K562 (cell line): ENCODE results near the gene ELOF1. TPM values are rescaled to one million over a fixed set of nuclear protein-coding genes. Genes with fewer than 3 reads are reported as not detected.
A peak's percentile ranks its signal among the peaks of the same experiment; 100 is the strongest.

Source experiments
- ATF3 ChIP-seq, 2 experiments: fragments of 450-650 bp in 1 of 2; sonication (generic) in 1 of 2; formaldehyde crosslinking in 1 of 2; IDR thresholded peaks in 1 of 2; conservative IDR thresholded peaks in 1 of 2; 2 replicates each; pipeline versions ENCODE4 v1.6.1 to v1.8.1; 2016 to 2023; ENCODE audit warnings: mild to moderate bottlenecking in 2 of 2, moderate library complexity in 2 of 2, inconsistent platforms in 1 of 2, missing genetic modification reagents in 1 of 2
- MCM2 ChIP-seq: fragments of 450-650 bp; IDR thresholded peaks from 2 replicates; pipeline ENCODE4 v1.6.1; 2017; ENCODE audit warnings: low read depth, mild to moderate bottlenecking
- MNT ChIP-seq, 2 experiments: fragments of 450-650 bp; conservative IDR thresholded peaks; 2 replicates each; pipeline ENCODE4 v1.6.1; 2017; ENCODE audit warnings: mild to moderate bottlenecking in 2 of 2, moderate library complexity in 2 of 2
- TEAD4 ChIP-seq, 2 experiments: sonication (generic) in 1 of 2; formaldehyde crosslinking in 1 of 2; IDR thresholded peaks; 2 replicates each; pipeline versions ENCODE4 v1.6.1 to v1.8.0; 2012 to 2022; ENCODE audit warnings: borderline replicate concordance in 1 of 2, inconsistent platforms in 1 of 2, low read length in 1 of 2, mild to moderate bottlenecking in 1 of 2, missing genetic modification reagents in 1 of 2
- ZBTB2 ChIP-seq: fragments of 450-650 bp; IDR thresholded peaks from 2 replicates; pipeline ENCODE4 v1.6.1; 2016; ENCODE audit warnings: antibody characterized with exemption
- ZBTB33 ChIP-seq: sonication (generic); formaldehyde crosslinking; IDR thresholded peaks from 2 replicates; pipeline ENCODE4 v1.8.1; 2023; ENCODE audit warnings: mild to moderate bottlenecking, missing genetic modification reagents
- ZNF175 ChIP-seq: fragments of 200-800 bp; sonication (Bioruptor generic); IDR thresholded peaks from 2 replicates; pipeline ENCODE4 v1.6.1; 2016; ENCODE audit warnings: low read depth, mild to moderate bottlenecking, missing genetic modification characterization, missing compliant biosample characterization
- ZNF318 ChIP-seq, 2 experiments: fragments of 450-650 bp; IDR thresholded peaks; 2 replicates each; pipeline ENCODE4 v1.6.1; 2016; ENCODE audit warnings: mild to moderate bottlenecking in 2 of 2, borderline replicate concordance in 1 of 2, low read depth in 1 of 2, moderate library complexity in 1 of 2
- polyA plus RNA-seq, 8 experiments: library from polyadenylated mRNA; depleted of rRNA in 4 of 8; stranded (reverse) in 5 of 8; unstranded in 3 of 8; fragments of >200 nt; fragmentation: Nextera tagmentation in 2 of 8; fragmentation: Illumina TruSeq in 1 of 8; extraction: Ambion mirVana in 2 of 8; extraction: Trizol in 1 of 8; gene quantifications; 2 replicates each; pipeline versions ENCODE4 v1.2.1 to v1.2.3, GENCODE V29; 2011 to 2014; ENCODE audit warnings: inconsistent platforms in 1 of 8, missing spikeins in 1 of 8
- total RNA-seq, 7 experiments: library from RNA; depleted of rRNA in 6 of 7; stranded (reverse); fragments of >200 nt in 6 of 7; fragmentation: Illumina TruSeq in 2 of 7; extraction: Trizol in 2 of 7; gene quantifications; 2 replicates each; pipeline versions ENCODE4 v1.2.1 to v1.2.3, GENCODE V29; 2011 to 2021; ENCODE audit warnings: low replicate concordance in 1 of 7

Gene ELOF1
- total and polyA plus RNA-seq, 9 of the 15 experiments (the other 6 are each of a cell fraction or from before 2014, with no cell fraction given) = 16.7 to 147 (median 74.2) TPM

GRCh38 chr19:11560404-11561051 is 1.5 kb upstream of the ELOF1 start (continued):
- TF ChIP-seq ZBTB33 (CRISPR knock-in tag) (0 out of 2 replicates have a peak, but pooled peaks have one; percentile 44), ZNF318 (IDR thresholded peaks at IDR 0.05; ENCODE audit: borderline replicate concordance in 1 of 2, low read depth in 1 of 2) (no peak), MCM2 (no peak), TEAD4 (IDR thresholded peaks at IDR 0.05; ENCODE audit: low read length) (peak; percentile 96), TEAD4 (CRISPR knock-in tag; IDR thresholded peaks at IDR 0.05; ENCODE audit: borderline replicate concordance) (no peak), ZBTB2 (peak; percentile 67; the same call in 1 of the 2 replicates), ATF3 (IDR thresholded peaks at IDR 0.05) (0 out of 2 replicates have a peak, but pooled peaks have one; percentile 41), ATF3 (CRISPR knock-in tag; conservative IDR thresholded peaks at IDR 0.05) (no peak), MNT (conservative IDR thresholded peaks at IDR 0.05) (peak; percentile 42 to 64), ZNF175 (CRISPR knock-in tag) (0 out of 2 replicates have a peak, but pooled peaks have one; percentile 45)
